K562 (cell line): Measurements from ENCODE around the gene FDPS. TPM values are rescaled to one million over a fixed set of nuclear protein-coding genes. Genes with fewer than 3 reads are reported as not detected.

Source experiments
- CGGBP1 ChIP-seq: fragments of 250-450 bp; sonication (Bioruptor Pico); IDR thresholded peaks from 2 replicates; pipeline ENCODE4 v1.9.0; 2021; ENCODE audit warnings: mild to moderate bottlenecking
- CHD2 ChIP-seq: IDR thresholded peaks from 2 replicates; pipeline ENCODE4 v1.6.1; 2011; ENCODE audit warnings: low read depth, low read length
- EGR1 ChIP-seq: fragments of 450-650 bp; conservative IDR thresholded peaks from 2 replicates; pipeline ENCODE4 v1.6.1; 2017; ENCODE audit warnings: mild to moderate bottlenecking
- GATAD2B ChIP-seq: fragments of 450-650 bp; IDR thresholded peaks from 2 replicates; pipeline ENCODE4 v1.6.1; 2017; ENCODE audit warnings: mild to moderate bottlenecking, borderline replicate concordance
- HINFP ChIP-seq: fragments of 450-650 bp; conservative IDR thresholded peaks from 2 replicates; pipeline ENCODE4 v1.6.1; 2016; ENCODE audit warnings: missing genetic modification characterization, low read depth, mild to moderate bottlenecking, control low read depth, missing compliant biosample characterization
- HNRNPL ChIP-seq: fragments of 200-400 bp; formaldehyde crosslinking; IDR thresholded peaks from 2 replicates; pipeline ENCODE4 v1.6.1; 2017; ENCODE audit warnings: low read depth, mild to moderate bottlenecking, low read length
- KDM5B ChIP-seq: fragments of 200-600 bp; sonication (generic); IDR thresholded peaks from 2 replicates; pipeline ENCODE4 v1.6.1; 2012; ENCODE audit warnings: low read depth, mild to moderate bottlenecking, moderate library complexity, low read length, control low read depth, inconsistent platforms; ENCODE audit not compliant: insufficient replicate concordance
- LEF1 ChIP-seq: fragments of 450-650 bp; IDR thresholded peaks from 2 replicates; pipeline ENCODE4 v1.6.1; 2016; ENCODE audit warnings: mild to moderate bottlenecking
- SOX6 ChIP-seq: fragments of 450-650 bp; IDR thresholded peaks from 2 replicates; pipeline ENCODE4 v1.6.1; 2014; ENCODE audit warnings: mild to moderate bottlenecking
- TCF3 ChIP-seq: sonication (generic); formaldehyde crosslinking; IDR thresholded peaks from 2 replicates; pipeline ENCODE4 v1.4.0; 2020; ENCODE audit warnings: mild to moderate bottlenecking, missing genetic modification reagents
- XRCC4 ChIP-seq: IDR thresholded peaks from one replicate; pipeline ENCODE4 v1.6.1; 2011; ENCODE audit not compliant: insufficient read depth, insufficient read length; ENCODE audit errors: extremely low read depth
- polyA plus RNA-seq, 8 experiments: library from polyadenylated mRNA; depleted of rRNA in 4 of 8; stranded (reverse) in 5 of 8; unstranded in 3 of 8; fragments of >200 nt; fragmentation: Nextera tagmentation in 2 of 8; fragmentation: Illumina TruSeq in 1 of 8; extraction: Ambion mirVana in 2 of 8; extraction: Trizol in 1 of 8; gene quantifications; 2 replicates each; pipeline versions ENCODE4 v1.2.1 to v1.2.3, GENCODE V29; 2011 to 2014; ENCODE audit warnings: inconsistent platforms in 1 of 8, missing spikeins in 1 of 8
- total RNA-seq, 7 experiments: library from RNA; depleted of rRNA in 6 of 7; stranded (reverse); fragments of >200 nt in 6 of 7; fragmentation: Illumina TruSeq in 2 of 7; extraction: Trizol in 2 of 7; gene quantifications; 2 replicates each; pipeline versions ENCODE4 v1.2.1 to v1.2.3, GENCODE V29; 2011 to 2021; ENCODE audit warnings: low replicate concordance in 1 of 7
- TF ChIP-seq, protein P1 (sequence below): fragments of 250-450 bp; sonication (Bioruptor Pico); IDR thresholded peaks from 2 replicates; pipeline ENCODE4 v1.6.1; 2021; ENCODE audit warnings: mild to moderate bottlenecking
- TF ChIP-seq, protein P2 (sequence below), 2 experiments: fragments of 450-650 bp; formaldehyde crosslinking in 1 of 2; IDR thresholded peaks; 2 replicates each; pipeline versions ENCODE4 v1.4.0 to v1.6.1; 2014 to 2020; ENCODE audit warnings: mild to moderate bottlenecking in 2 of 2, borderline replicate concordance in 1 of 2, low read depth in 1 of 2
- TF ChIP-seq, protein P3 (sequence below): fragments of 200-800 bp; sonication (Bioruptor generic); IDR thresholded peaks from 2 replicates; pipeline ENCODE4 v1.6.1; 2017; ENCODE audit warnings: missing genetic modification characterization, missing compliant biosample characterization

Gene FDPS
- total and polyA plus RNA-seq, 9 of the 15 experiments (the other 6 are each of a cell fraction or from before 2014, with no cell fraction given): 247 to 884 (median 360) TPM

DNA sequence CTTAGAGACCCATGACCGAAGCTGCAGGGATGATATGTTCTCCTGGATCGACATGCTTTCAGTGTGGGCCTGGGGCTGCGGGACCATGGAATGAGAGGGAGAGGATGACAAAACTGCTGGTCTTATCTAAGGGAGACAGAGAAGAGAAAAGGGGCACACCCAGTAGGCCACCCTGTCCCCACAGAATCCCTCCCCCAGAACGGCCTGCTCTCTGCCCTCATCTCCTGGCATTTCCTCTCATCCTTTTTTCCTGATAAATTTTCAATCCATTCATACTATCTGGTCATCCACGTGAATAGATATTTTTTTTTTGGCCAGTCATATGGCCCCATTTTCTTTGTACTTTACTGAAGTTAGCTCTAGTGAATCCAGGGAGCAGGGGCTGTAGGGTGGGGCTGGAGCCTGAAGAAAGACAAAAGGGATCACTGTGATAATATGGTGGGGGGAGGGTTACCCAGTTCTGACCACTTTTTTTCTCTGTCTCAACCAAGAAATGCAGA is 7.3 kb upstream of the FDPS start, which contains the start of gene PKLR (continued):
- TF ChIP-seq HNRNPL (peak; percentile 87; the same call in 1 of the 2 replicates), LEF1 (peak; percentile 84), XRCC4 (no peak), CHD2 (no peak), GATAD2B (no peak), EGR1 (no peak), SOX6 (peak; percentile 41; the same call in 1 of the 2 replicates), CGGBP1 (no peak), HINFP (tag) (no peak), TCF3 (peak; percentile 77), KDM5B (peak; percentile 11)
- TF ChIP-seq, protein P1, sequence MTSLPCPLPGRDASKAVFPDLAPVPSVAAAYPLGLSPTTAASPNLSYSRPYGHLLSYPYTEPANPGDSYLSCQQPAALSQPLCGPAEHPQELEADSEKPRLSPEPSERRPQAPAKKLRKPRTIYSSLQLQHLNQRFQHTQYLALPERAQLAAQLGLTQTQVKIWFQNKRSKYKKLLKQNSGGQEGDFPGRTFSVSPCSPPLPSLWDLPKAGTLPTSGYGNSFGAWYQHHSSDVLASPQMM (CRISPR knock-in tag): no peak
- TF ChIP-seq, protein P2, sequence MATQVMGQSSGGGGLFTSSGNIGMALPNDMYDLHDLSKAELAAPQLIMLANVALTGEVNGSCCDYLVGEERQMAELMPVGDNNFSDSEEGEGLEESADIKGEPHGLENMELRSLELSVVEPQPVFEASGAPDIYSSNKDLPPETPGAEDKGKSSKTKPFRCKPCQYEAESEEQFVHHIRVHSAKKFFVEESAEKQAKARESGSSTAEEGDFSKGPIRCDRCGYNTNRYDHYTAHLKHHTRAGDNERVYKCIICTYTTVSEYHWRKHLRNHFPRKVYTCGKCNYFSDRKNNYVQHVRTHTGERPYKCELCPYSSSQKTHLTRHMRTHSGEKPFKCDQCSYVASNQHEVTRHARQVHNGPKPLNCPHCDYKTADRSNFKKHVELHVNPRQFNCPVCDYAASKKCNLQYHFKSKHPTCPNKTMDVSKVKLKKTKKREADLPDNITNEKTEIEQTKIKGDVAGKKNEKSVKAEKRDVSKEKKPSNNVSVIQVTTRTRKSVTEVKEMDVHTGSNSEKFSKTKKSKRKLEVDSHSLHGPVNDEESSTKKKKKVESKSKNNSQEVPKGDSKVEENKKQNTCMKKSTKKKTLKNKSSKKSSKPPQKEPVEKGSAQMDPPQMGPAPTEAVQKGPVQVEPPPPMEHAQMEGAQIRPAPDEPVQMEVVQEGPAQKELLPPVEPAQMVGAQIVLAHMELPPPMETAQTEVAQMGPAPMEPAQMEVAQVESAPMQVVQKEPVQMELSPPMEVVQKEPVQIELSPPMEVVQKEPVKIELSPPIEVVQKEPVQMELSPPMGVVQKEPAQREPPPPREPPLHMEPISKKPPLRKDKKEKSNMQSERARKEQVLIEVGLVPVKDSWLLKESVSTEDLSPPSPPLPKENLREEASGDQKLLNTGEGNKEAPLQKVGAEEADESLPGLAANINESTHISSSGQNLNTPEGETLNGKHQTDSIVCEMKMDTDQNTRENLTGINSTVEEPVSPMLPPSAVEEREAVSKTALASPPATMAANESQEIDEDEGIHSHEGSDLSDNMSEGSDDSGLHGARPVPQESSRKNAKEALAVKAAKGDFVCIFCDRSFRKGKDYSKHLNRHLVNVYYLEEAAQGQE (IDR thresholded peaks at IDR 0.05; ENCODE audit: borderline replicate concordance): no peak
- TF ChIP-seq, protein P2 (CRISPR knock-in tag; IDR thresholded peaks at IDR 0.05; ENCODE audit: low read depth): no peak
- TF ChIP-seq, protein P3, sequence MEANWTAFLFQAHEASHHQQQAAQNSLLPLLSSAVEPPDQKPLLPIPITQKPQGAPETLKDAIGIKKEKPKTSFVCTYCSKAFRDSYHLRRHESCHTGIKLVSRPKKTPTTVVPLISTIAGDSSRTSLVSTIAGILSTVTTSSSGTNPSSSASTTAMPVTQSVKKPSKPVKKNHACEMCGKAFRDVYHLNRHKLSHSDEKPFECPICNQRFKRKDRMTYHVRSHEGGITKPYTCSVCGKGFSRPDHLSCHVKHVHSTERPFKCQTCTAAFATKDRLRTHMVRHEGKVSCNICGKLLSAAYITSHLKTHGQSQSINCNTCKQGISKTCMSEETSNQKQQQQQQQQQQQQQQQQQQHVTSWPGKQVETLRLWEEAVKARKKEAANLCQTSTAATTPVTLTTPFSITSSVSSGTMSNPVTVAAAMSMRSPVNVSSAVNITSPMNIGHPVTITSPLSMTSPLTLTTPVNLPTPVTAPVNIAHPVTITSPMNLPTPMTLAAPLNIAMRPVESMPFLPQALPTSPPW (CRISPR knock-in tag): peak; percentile 42; the same call in 1 of the 2 replicates
